ENCODE measurements around the gene AFF1. TPM values are rescaled to one million over a fixed set of nuclear protein-coding genes. Genes with fewer than 3 reads are reported as not detected.
A peak's percentile ranks its signal among the peaks of the same experiment; 100 is the strongest.

The AFF1 gene
- total RNA-seq, 6 experiments from 2014 or later = 23.8 to 39.6 (median 34.9) TPM

DNA sequence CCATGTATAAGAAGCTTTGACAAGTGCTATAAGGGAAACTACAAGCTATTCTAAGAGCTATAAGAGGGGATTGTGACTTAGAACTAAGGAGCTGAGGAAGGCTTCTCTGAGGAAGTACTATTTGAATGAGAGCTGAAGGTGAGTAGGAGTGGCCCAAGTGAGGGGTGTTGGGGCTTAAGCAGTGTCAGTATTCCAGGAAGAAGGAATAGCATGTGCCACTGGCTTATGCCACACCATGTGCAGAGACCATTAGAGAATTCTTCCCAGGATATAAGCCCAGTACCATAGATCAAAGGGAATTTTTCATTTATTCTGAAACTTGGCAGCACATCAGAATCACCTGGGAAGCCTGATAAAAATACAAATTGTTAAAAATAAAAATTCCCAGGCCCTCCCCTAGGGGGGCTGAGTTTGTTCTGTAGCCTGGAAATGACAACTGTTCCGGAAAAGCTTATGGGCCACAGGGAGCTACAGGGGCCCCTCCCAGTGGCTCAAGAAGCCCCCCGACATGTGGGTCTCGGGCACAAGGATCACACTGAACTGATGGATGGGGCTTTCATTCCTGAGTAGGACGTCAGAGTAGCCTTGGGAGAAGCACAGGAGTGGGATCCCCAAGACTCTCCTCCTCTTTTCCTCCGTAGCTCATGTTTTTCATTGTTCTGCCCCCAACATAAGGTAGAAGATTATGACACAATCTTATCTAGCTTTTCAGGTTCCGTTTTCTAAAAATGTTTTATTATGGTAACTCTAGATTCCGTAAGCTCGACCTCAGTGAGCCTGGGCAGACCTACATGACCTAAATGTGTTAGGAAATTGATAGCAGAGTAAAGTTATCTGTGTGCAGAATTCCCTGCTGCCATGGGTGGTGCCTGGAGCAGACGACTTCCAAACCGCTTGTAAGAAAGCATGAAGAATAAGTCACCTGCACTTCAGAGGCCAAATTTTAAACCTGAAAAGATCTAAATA, 119.3 kb downstream of the AFF1 start:
- H3K4me3 ChIP-seq = no peak overlapping the region
- no peak for DNase-seq
- intact Hi-C loops (cut with DNase I) = no loop called here
- peak; percentile 59 to 74 (median 70) for ATAC-seq
- TF ChIP-seq POLR2A (IDR thresholded peaks at IDR 0.05) = no peak
- TF ChIP-seq, protein P1, sequence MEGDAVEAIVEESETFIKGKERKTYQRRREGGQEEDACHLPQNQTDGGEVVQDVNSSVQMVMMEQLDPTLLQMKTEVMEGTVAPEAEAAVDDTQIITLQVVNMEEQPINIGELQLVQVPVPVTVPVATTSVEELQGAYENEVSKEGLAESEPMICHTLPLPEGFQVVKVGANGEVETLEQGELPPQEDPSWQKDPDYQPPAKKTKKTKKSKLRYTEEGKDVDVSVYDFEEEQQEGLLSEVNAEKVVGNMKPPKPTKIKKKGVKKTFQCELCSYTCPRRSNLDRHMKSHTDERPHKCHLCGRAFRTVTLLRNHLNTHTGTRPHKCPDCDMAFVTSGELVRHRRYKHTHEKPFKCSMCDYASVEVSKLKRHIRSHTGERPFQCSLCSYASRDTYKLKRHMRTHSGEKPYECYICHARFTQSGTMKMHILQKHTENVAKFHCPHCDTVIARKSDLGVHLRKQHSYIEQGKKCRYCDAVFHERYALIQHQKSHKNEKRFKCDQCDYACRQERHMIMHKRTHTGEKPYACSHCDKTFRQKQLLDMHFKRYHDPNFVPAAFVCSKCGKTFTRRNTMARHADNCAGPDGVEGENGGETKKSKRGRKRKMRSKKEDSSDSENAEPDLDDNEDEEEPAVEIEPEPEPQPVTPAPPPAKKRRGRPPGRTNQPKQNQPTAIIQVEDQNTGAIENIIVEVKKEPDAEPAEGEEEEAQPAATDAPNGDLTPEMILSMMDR (IDR thresholded peaks at IDR 0.05) = peak in 1 of 4 donors; percentile 7
- H3K27me3 ChIP-seq = no peaks in the 10 kb centered on the region
- WGBS (ENCODE audit: insufficient coverage, low coverage, low lambda C conversion rate, missing lambda C conversion rate) = 17% methylated on average over 7 of the region's 10 CpGs
- no peaks in the 10 kb centered on the region for H3K36me3 ChIP-seq
- no peaks in the 10 kb centered on the region for H3K9me3 ChIP-seq
- peak overlapping the region in 1 of 3 donors; percentile 5 for H3K27ac ChIP-seq
- H3K4me1 ChIP-seq = peaks cover 0 to 47% (median 8%) of the 10 kb centered on the region in 4 donors

DNA sequence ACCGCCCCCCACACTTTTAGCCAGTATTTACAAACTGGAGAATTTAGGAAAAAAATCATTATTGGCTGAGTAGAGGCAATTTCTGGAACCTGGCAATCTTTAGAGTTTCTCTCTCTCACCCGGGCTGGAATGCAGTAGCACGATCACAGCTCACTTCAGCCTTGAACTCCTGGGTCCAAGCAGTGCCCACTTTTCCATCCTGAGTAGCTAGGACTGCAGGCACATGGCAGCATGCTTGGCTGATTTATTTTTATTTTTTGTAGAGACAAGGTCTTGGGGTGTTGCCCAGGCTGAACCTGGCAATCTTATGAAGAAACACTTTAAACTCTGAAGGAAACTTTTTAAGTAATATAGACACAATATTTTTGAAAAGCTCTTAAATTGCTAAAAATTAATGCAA, 120.1 kb downstream of the AFF1 start:
- Histone ChIP-seq H3K36me3 (no peaks in the 10 kb centered on the region), H3K4me1 (peaks cover 0 to 47% (median 8%) of the 10 kb centered on the region in 4 donors), H3K27me3 (no peaks in the 10 kb centered on the region), H3K4me3 (no peak overlapping the region), H3K27ac (no peak overlapping the region), H3K9me3 (no peaks in the 10 kb centered on the region)
- WGBS (ENCODE audit: insufficient coverage, low coverage, low lambda C conversion rate, missing lambda C conversion rate) = 0% methylated on average over 3 of the region's 3 CpGs
- ATAC-seq (peak in 1 of 4 donors; percentile 12), DNase-seq (no peak)
- intact Hi-C loops (cut with DNase I) = no loop called here
- TF ChIP-seq, protein P1 (IDR thresholded peaks at IDR 0.05) = no peak
- TF ChIP-seq POLR2A (IDR thresholded peaks at IDR 0.05) = no peak

DNA sequence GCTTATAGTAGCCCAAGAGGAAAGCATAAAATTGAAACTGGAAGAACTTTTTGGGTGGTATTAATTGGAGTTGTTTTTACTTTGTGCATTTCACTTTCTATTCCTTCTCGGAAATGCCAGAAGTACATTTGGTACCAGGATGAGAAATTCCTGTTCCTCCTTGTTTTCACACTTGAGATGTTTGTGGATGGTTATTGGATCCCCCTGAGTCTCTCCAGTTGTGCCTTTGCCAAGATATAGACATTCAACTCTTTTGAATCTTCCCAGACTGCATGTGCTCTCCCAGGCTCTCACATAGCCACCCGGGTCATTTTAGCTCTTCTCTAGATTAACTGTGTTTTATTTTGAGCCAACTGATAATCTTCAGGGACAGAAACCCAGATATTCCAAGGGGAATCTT, 120.5 kb downstream of the AFF1 start:
- intact Hi-C loops (cut with DNase I) = no loop called here
- DNase-seq = no peak
- Histone ChIP-seq H3K27me3 (no peaks in the 10 kb centered on the region), H3K4me3 (no peak overlapping the region), H3K9me3 (no peaks in the 10 kb centered on the region), H3K27ac (no peak overlapping the region), H3K4me1 (peaks cover 0 to 47% (median 8%) of the 10 kb centered on the region in 4 donors), H3K36me3 (no peaks in the 10 kb centered on the region)
- TF ChIP-seq, protein P1 (IDR thresholded peaks at IDR 0.05) = no peak
- ATAC-seq = peak in 1 of 4 donors; percentile 23
- 34% methylated on average over 2 of the region's 2 CpGs for WGBS (ENCODE audit: insufficient coverage, low coverage, low lambda C conversion rate, missing lambda C conversion rate)

DNA sequence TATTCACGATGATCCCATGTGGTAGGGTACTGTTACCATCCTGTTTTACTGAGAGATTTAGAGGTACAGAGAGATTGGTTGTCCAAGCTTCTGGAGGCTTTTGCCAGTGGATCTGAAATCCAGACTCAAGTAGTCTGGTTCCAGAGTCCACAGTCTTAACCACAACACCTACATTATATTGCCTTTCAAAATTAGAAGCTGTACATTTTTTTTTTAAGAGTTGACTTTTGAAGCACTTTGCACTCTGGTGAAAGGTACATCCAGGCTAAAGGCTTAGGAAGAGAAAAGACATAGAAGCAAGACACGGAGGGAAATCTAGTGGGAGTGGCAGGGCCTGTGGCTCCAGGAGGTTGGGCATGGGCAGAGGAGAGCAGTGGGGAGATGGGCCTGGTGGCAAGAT, 122.1 kb downstream of the AFF1 start:
- Histone ChIP-seq H3K4me3 (no peak overlapping the region), H3K27me3 (no peaks in the 10 kb centered on the region), H3K4me1 (peaks cover 0 to 40% (median 8%) of the 10 kb centered on the region in 4 donors), H3K36me3 (peaks cover 0 to 6% (median 0%) of the 10 kb centered on the region in 4 donors), H3K9me3 (no peaks in the 10 kb centered on the region), H3K27ac (no peak overlapping the region)
- WGBS (ENCODE audit: insufficient coverage, low coverage, low lambda C conversion rate, missing lambda C conversion rate) = 65% methylated on average over 2 of the region's 2 CpGs
- TF ChIP-seq, protein P1 (IDR thresholded peaks at IDR 0.05) = no peak
- TF ChIP-seq POLR2A (IDR thresholded peaks at IDR 0.05) = no peak
- no peak for ATAC-seq
- intact Hi-C loops (cut with DNase I) = no loop called here
- no peak for DNase-seq
